ENCODE results near the gene PLEKHO2.

DNA sequence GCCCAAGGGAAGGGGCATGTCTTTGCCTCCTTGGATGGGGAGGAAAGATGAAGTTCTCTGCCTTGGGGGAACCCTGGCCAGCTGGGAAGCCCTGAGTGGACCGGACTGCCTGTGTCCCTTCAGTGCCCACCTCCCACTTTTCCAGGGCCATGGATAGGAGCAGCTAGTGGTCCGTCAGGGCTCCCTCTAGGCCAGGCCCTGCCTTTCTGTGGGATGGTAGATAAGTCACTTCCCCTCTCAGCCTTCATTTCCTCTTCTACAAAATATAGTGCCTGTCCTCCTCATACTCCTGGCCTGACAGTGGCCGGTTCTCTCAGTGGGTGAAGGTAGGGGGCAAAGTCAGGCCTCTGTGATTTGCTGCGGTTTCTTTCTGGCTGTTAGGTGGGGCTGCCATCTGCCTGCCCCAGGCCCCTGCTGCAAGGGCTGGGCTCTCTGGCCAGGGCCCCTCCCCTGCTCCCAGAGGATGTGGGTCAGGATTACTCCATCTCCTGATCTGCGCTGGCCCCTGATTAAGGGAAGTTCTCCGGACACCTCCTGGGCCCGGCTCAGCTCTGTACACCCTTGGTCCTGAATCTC lies 1.4 kb downstream of the PLEKHO2 start:
- TF ChIP-seq, protein P1, sequence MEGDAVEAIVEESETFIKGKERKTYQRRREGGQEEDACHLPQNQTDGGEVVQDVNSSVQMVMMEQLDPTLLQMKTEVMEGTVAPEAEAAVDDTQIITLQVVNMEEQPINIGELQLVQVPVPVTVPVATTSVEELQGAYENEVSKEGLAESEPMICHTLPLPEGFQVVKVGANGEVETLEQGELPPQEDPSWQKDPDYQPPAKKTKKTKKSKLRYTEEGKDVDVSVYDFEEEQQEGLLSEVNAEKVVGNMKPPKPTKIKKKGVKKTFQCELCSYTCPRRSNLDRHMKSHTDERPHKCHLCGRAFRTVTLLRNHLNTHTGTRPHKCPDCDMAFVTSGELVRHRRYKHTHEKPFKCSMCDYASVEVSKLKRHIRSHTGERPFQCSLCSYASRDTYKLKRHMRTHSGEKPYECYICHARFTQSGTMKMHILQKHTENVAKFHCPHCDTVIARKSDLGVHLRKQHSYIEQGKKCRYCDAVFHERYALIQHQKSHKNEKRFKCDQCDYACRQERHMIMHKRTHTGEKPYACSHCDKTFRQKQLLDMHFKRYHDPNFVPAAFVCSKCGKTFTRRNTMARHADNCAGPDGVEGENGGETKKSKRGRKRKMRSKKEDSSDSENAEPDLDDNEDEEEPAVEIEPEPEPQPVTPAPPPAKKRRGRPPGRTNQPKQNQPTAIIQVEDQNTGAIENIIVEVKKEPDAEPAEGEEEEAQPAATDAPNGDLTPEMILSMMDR (conservative IDR thresholded peaks at IDR 0.05) = no peak
- TF ChIP-seq EZH2 (IDR thresholded peaks at IDR 0.05; ENCODE audit: low read depth) = no peak

All from PC-9 (cell line).